SKM-1 treated with dmso at 0.1 percent for 144 hours (cell line): ENCODE results near the gene MROH7.

Experiments used
- DNase-seq: peaks from one replicate; lab custom pipeline; 2025; ENCODE audit not compliant: unreplicated experiment; lab: John Stamatoyannopoulos, UW

Gene MROH7

GRCh38 chr1:54649130-54649898, 7.7 kb downstream of the MROH7 start:
- DNase-seq, result no peak

- DNase-seq, result no peak
These were observed 8.3 kb downstream of the MROH7 start for GRCh38 chr1:54649921-54650320.

- DNase-seq, result no peak
These were observed 8.8 kb downstream of the MROH7 start for GRCh38 chr1:54650417-54650816.

GRCh38 chr1:54651608-54652007, 10.0 kb downstream of the MROH7 start:
- DNase-seq, result peak; percentile 8

GRCh38 chr1:54652168-54652567, 10.6 kb downstream of the MROH7 start:
- peak; percentile 87 for DNase-seq

GRCh38 chr1:54653036-54653435, 11.4 kb downstream of the MROH7 start:
- no peak for DNase-seq

- DNase-seq, result no peak
These were observed 16.8 kb downstream of the MROH7 start for GRCh38 chr1:54658164-54658913.

- no peak for DNase-seq
These were observed 22.1 kb downstream of the MROH7 start for GRCh38 chr1:54663725-54664124.

GRCh38 chr1:54664364-54664763, 22.8 kb downstream of the MROH7 start:
- no peak for DNase-seq

- DNase-seq, result no peak
These were observed 24.3 kb downstream of the MROH7 start for GRCh38 chr1:54665852-54666251.

- no peak for DNase-seq
These were observed 24.7 kb downstream of the MROH7 start for GRCh38 chr1:54666333-54666732.

GRCh38 chr1:54667797-54668196, 26.2 kb downstream of the MROH7 start:
- DNase-seq, result no peak

- DNase-seq, result no peak
These were observed 27.0 kb downstream of the MROH7 start for GRCh38 chr1:54668567-54668966.

- peak; percentile 75 for DNase-seq
These were observed 30.5 kb downstream of the MROH7 start for GRCh38 chr1:54671985-54672608.

GRCh38 chr1:54678776-54679643, 37.4 kb downstream of the MROH7 start:
- no peak for DNase-seq

GRCh38 chr1:54679706-54680105, 38.1 kb downstream of the MROH7 start:
- DNase-seq, result no peak

GRCh38 chr1:54680387-54680786, 38.8 kb downstream of the MROH7 start:
- no peak for DNase-seq

- DNase-seq, result no peak
These were observed 39.8 kb downstream of the MROH7 start for GRCh38 chr1:54681358-54681757.

GRCh38 chr1:54683453-54683852, 41.9 kb downstream of the MROH7 start:
- no peak for DNase-seq

- no peak for DNase-seq
These were observed 43.8 kb downstream of the MROH7 start for GRCh38 chr1:54685335-54685905.

GRCh38 chr1:54686155-54686554, 44.6 kb downstream of the MROH7 start:
- no peak for DNase-seq
